Duodenal mucosa (tissue), 2 donors: Measurements from ENCODE around the gene PLCB3.
A peak's percentile ranks its signal among the peaks of the same experiment; 100 is the strongest.

Experiments used
- H3K27ac ChIP-seq: one replicate; pipeline ENCODE4 v1.7.0; 2013; ENCODE audit warnings: low read depth, low read length
- H3K27me3 ChIP-seq, 2 donors: one replicate each; pipeline ENCODE4 v1.7.0; 2013; ENCODE audit warnings: low read length in 2 of 2, control low read depth in 1 of 2; ENCODE audit not compliant: insufficient read depth in 2 of 2, control insufficient read depth in 1 of 2
- H3K36me3 ChIP-seq, 2 donors: one replicate each; pipeline ENCODE4 v1.7.0; 2013; ENCODE audit warnings: low read length in 2 of 2, control low read depth in 1 of 2; ENCODE audit not compliant: insufficient read depth in 2 of 2, control insufficient read depth in 1 of 2
- H3K4me1 ChIP-seq, 2 donors: one replicate each; pipeline ENCODE4 v1.7.0; 2013; ENCODE audit warnings: low read length in 2 of 2, control low read depth in 1 of 2; ENCODE audit not compliant: insufficient read depth in 2 of 2, control insufficient read depth in 1 of 2
- H3K4me3 ChIP-seq, 2 donors: one replicate each; pipeline ENCODE4 v1.7.0; 2013; ENCODE audit warnings: low read length in 2 of 2, low read depth in 1 of 2
- H3K9ac ChIP-seq, 2 donors: one replicate each; pipeline ENCODE4 v1.7.0; 2013; ENCODE audit warnings: low read length in 2 of 2, low read depth in 1 of 2
- H3K9me3 ChIP-seq, 2 donors: one replicate each; pipeline ENCODE4 v1.7.0; 2013; ENCODE audit warnings: low read length in 2 of 2, control low read depth in 1 of 2; ENCODE audit not compliant: control insufficient read depth in 1 of 2

PLCB3 gene

GRCh38 chr11:64296236-64296635 lies 44.9 kb downstream of the PLCB3 start:
- H3K27ac ChIP-seq: no peak overlapping the region
- no peaks in the 10 kb centered on the region for H3K9me3 ChIP-seq
- no peak overlapping the region for H3K9ac ChIP-seq
- H3K27me3 ChIP-seq: peaks cover 70 to 77% of the 10 kb centered on the region in 2 donors
- no peaks in the 10 kb centered on the region for H3K36me3 ChIP-seq
- peaks cover 24 to 26% of the 10 kb centered on the region in 2 donors for H3K4me1 ChIP-seq
- no peak overlapping the region for H3K4me3 ChIP-seq

GRCh38 chr11:64296830-64297698 lies 45.7 kb downstream of the PLCB3 start:
- H3K4me1 ChIP-seq: peaks cover 24 to 26% of the 10 kb centered on the region in 2 donors
- H3K27me3 ChIP-seq: peaks cover 65 to 70% of the 10 kb centered on the region in 2 donors
- H3K36me3 ChIP-seq: no peaks in the 10 kb centered on the region
- no peak overlapping the region for H3K4me3 ChIP-seq
- H3K9me3 ChIP-seq: no peaks in the 10 kb centered on the region
- H3K27ac ChIP-seq: no peak overlapping the region
- H3K9ac ChIP-seq: no peak overlapping the region

DNA sequence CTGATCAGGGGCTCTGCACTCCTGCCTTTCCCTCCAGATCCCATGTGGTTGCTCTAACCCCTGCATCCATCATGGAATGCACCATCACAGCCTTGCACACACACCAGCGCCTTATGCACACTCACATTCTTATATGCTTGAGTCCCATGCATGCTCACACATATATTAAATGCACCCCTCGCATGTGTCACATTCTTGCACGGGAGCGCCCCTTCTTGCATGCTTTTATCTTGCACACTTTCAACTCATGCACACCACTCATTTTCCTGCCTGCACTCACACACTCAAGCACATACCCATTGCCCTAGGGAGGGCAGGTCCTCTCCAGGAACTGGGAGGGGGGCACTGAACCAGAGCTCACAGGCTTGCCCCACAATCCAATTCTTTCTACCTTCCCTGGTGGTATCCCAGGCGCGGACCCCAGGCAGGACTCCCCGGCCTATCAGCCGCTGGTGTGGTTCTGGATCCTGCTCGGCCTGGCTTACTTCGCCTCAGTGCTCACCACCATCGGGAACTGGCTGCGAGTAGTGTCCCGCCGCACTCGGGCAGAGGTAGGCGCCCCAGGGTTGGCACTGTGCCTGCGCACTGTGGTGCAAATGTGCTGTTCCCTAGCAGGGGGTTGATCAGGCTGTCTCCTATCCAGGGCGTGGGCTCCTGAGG lies 46.5 kb downstream of the PLCB3 start:
- peaks cover 21 to 24% of the 10 kb centered on the region in 2 donors for H3K4me1 ChIP-seq
- no peak overlapping the region for H3K27ac ChIP-seq
- H3K27me3 ChIP-seq: peaks cover 57 to 63% of the 10 kb centered on the region in 2 donors
- H3K4me3 ChIP-seq: no peak overlapping the region
- H3K36me3 ChIP-seq: no peaks in the 10 kb centered on the region
- no peak overlapping the region for H3K9ac ChIP-seq
- H3K9me3 ChIP-seq: no peaks in the 10 kb centered on the region

GRCh38 chr11:64298966-64299846 lies 47.9 kb downstream of the PLCB3 start:
- H3K4me1 ChIP-seq: peaks cover 26 to 31% of the 10 kb centered on the region in 2 donors
- H3K36me3 ChIP-seq: no peaks in the 10 kb centered on the region
- H3K27ac ChIP-seq: no peak overlapping the region
- no peaks in the 10 kb centered on the region for H3K9me3 ChIP-seq
- H3K27me3 ChIP-seq: peaks cover 50 to 56% of the 10 kb centered on the region in 2 donors
- peak overlapping the region in 1 of 2 donors; percentile 12 for H3K9ac ChIP-seq
- H3K4me3 ChIP-seq: peak overlapping the region in 1 of 2 donors; percentile 56

DNA sequence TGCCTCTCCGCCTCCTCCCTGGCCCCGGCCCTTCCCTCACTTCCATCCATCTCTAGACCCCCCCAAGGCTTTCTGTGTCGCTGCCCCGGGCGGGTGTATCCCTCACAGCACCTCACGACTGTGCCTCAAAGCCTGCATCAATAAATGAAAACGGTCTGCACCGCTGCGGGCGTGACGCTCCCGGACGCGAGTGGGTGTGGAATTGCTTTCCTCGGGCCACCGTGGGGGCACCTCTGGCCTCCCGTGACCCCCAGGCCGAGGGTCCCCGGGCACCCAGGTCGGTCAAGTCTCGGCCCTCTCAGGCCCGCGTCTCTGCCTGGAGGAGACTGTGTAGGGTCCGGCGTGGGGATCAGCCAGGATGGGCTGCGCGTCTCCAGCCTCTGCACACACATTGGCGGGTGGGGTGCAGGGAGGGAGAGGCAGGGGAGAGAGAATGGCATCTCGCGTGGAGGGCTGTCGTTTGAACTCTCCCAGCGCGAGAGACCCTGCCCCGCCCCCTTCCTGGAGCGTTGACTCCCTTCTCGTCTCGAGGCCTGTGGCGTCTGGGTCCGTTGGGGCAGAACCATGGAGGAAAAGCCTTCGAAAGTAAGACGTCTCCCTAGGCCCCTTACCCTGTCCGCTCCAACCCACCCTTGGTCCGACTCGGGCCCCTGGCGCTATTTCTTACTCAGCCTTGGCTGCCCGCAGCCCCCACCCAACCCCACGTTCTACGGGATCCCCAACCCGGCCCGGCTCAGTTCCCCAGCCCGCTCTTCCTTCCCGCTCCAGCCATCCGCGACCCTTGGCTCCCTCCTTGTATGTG lies 48.7 kb downstream of the PLCB3 start, which contains the start of gene CATSPERZ:
Gene CATSPERZ (plus strand): TSS at position 512 of the 802 bp plus-strand sequence. CDS start 53 bp downstream, at position 565.
- Histone ChIP-seq H3K4me3 (peak within 1 kb of the TSS; percentile 40 to 56), H3K36me3 (no peaks in the 10 kb centered on the region), H3K27me3 (peaks cover 44 to 50% of the 10 kb centered on the region in 2 donors), H3K27ac (no peak within 1 kb of the TSS), H3K9me3 (no peaks in the 10 kb centered on the region), H3K9ac (peak within 1 kb of the TSS in 1 of 2 donors; percentile 44), H3K4me1 (peaks cover 30 to 32% of the 10 kb centered on the region in 2 donors)

GRCh38 chr11:64303109-64304031 lies 52.0 kb downstream of the PLCB3 start:
- H3K4me1 ChIP-seq: peaks cover 33 to 47% of the 10 kb centered on the region in 2 donors
- peak overlapping the region in 1 of 2 donors; percentile 86 for H3K9ac ChIP-seq
- peak overlapping the region in 1 of 2 donors; percentile 70 for H3K4me3 ChIP-seq
- peaks cover 16 to 21% of the 10 kb centered on the region in 2 donors for H3K27me3 ChIP-seq
- H3K9me3 ChIP-seq: no peaks in the 10 kb centered on the region
- H3K36me3 ChIP-seq: peaks cover 0 to 12% of the 10 kb centered on the region in 2 donors
- no peak overlapping the region for H3K27ac ChIP-seq

DNA sequence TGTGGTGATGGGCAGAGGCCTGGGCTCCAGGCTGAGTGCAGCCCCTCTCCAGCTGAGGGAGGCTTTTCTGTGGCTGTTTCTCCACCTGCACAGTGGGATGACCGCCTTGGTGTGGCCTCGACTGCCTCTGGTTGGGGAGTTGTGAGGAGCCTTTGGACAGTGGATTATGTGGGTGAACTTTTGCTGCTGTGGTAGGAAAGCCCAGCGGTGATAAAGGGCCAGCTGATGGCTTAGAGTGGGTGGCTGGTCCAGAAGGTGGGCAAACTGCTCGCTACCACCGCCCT lies 52.6 kb downstream of the PLCB3 start:
- peak overlapping the region; percentile 83 to 86 for H3K9ac ChIP-seq

DNA sequence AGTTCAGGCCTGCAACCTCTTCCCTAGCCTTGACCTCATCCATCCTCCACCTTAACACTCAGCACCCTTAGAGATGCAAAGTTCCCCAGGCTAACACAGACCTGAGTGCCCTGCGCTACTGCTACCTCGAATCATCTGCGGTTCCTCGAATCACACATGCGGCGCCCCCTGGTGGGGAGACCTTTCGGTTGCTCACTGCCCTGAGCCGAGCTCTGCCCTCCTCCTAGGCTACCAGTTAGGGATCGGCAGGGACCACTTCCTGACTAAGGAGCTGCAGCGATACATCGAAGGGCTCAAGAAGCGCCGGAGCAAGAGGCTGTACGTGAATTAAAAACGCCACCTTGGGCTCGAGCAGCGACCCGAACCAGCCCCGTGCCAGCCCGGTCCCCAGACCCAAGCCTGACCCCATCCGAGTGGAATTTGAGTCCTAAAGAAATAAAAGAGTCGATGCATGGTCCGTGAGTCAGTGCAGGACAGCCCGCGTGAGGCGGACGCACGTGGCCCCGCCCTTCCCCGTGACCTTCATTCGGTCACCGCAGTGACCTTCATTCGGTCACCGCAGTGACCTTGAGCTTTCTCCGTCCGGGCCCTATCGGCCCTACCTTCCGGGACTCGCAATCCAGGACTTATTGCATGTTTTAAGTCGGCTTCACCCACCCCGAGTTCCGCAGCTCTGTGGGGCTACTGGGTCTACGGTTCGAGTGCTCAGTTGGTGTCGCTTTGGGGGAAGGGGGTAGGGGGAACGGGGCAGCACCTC lies 53.2 kb downstream of the PLCB3 start:
- Histone ChIP-seq H3K27me3 (peaks cover 14% of the 10 kb centered on the region in 2 donors), H3K9ac (peak overlapping the region; percentile 83 to 86), H3K4me1 (peaks cover 28 to 41% of the 10 kb centered on the region in 2 donors), H3K9me3 (no peaks in the 10 kb centered on the region), H3K36me3 (peaks cover 0 to 12% of the 10 kb centered on the region in 2 donors), H3K27ac (peak overlapping the region; percentile 92), H3K4me3 (peak overlapping the region; percentile 70 to 82)

More for the DNA sequence above, 52.6 kb downstream of the PLCB3 start:
- peaks cover 0 to 12% of the 10 kb centered on the region in 2 donors for H3K36me3 ChIP-seq
- peaks cover 33 to 46% of the 10 kb centered on the region in 2 donors for H3K4me1 ChIP-seq
- H3K27me3 ChIP-seq: peaks cover 15 to 20% of the 10 kb centered on the region in 2 donors
- no peaks in the 10 kb centered on the region for H3K9me3 ChIP-seq
- peak overlapping the region; percentile 92 for H3K27ac ChIP-seq
- peak overlapping the region; percentile 70 to 82 for H3K4me3 ChIP-seq
